ENCODE results near the gene C1GALT1.
"Not testable (repeated sequence)": the region's sequence is repeated elsewhere in the genome, so short reads cannot be mapped to it uniquely, and the experiment has no call there.

Gene C1GALT1

DNA sequence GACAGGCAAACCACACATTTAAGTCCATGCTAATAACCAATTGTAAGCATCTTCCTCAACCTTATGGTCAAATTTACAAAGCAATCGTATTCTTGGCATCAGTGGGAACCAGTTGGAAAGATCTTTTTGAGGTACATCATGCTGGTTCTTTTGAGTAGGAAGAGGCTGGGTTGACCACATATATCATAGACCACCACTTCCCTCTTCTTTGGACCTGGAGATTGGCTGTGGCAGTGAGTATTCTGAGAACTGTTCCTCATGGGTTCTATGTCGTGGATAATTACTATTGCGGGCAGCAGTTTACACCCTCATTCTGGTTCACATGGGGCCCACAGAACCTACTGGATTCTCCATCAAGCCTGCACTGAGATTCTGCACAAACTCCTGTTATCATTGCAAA is 35.5 kb upstream of the C1GALT1 start:
- no peak overlapping the region for H3K4me3 ChIP-seq (ENCODE audit: low read depth, low read length)
- TF ChIP-seq, protein P1, sequence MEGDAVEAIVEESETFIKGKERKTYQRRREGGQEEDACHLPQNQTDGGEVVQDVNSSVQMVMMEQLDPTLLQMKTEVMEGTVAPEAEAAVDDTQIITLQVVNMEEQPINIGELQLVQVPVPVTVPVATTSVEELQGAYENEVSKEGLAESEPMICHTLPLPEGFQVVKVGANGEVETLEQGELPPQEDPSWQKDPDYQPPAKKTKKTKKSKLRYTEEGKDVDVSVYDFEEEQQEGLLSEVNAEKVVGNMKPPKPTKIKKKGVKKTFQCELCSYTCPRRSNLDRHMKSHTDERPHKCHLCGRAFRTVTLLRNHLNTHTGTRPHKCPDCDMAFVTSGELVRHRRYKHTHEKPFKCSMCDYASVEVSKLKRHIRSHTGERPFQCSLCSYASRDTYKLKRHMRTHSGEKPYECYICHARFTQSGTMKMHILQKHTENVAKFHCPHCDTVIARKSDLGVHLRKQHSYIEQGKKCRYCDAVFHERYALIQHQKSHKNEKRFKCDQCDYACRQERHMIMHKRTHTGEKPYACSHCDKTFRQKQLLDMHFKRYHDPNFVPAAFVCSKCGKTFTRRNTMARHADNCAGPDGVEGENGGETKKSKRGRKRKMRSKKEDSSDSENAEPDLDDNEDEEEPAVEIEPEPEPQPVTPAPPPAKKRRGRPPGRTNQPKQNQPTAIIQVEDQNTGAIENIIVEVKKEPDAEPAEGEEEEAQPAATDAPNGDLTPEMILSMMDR (IDR thresholded peaks at IDR 0.05; ENCODE audit: control insufficient read depth, extremely low read depth, insufficient read depth), result no peak
- no peak for DNase-seq (ENCODE audit: low read depth)

DNA sequence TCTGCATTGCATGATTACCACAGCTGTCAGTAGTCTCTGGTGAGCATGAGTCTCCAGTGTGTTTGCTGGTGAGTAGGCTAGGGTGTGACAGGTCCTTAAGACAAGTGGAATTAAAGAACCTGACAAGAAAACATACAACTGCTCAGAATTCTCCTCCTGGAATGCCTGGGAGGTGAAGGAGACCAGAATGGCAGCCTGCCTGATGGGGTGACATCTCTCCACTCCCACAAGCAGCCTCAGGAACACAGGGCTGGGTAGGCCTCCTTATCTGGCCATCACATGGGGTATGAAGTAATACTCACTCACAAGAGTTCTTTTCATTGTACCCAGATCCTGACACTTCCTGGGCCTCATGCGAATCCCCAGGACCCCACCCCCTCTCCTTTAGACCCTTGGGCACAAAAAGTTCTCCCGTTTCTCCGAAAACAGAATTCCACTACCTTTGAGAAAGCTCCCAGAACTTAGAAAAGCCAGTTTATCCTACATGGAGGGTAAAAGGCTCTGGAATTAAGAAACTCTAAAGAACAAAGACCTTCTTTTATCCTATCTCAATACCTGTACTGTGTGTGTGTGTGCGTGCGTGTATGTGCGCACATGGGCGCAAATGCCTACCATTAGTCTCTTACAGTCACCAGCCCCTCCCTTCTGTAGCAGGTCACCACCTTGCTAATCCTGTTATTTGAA is 33.4 kb upstream of the C1GALT1 start:
- no peak overlapping the region for H3K4me3 ChIP-seq (ENCODE audit: low read depth, low read length)

DNA sequence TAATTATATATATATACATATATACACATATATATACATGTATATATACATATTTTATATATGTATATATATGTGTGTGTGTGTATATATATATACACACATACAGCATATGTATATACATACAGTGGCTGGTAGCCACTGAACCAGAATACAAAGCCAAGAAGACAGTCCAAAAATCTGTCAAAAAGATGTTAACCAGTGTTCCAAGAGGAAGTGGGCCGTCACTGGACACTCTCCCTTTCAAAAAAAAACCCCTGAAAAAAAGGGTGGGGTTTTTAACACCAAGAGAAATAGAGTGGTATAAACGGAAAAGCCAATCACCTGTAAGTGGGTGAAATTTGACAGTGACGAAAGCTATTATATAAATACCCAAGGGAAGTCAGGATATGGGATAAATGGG is 31.1 kb upstream of the C1GALT1 start:
- TF ChIP-seq, protein P1 (IDR thresholded peaks at IDR 0.05; ENCODE audit: control insufficient read depth, extremely low read depth, insufficient read depth), result no peak
- no peak for DNase-seq (ENCODE audit: low read depth)
- H3K4me3 ChIP-seq (ENCODE audit: low read depth, low read length), result no peak overlapping the region

More for the DNA sequence above, 33.4 kb upstream of the C1GALT1 start:
- TF ChIP-seq, protein P1 (IDR thresholded peaks at IDR 0.05; ENCODE audit: control insufficient read depth, extremely low read depth, insufficient read depth), result no peak
- DNase-seq (ENCODE audit: low read depth), result no peak

DNA sequence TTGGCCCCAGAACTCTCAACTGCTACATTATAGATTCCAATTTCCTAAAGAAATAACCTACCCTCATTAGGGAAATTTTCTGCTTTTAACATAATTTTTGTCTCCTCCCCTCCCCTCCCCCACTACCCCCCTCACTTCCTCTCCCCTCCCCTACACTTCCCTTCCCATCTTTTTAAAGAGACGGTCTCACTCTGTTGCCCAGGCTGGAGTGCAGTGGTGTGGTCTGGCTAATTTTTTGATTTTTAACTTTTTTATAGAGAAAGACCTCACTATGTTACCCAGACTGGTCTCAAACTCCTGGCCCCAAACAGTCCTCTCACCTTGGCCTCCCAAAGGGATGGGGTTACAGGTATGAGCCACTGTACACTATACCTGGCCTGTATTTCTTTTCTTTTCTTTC is 30.5 kb upstream of the C1GALT1 start:
- TF ChIP-seq, protein P1 (IDR thresholded peaks at IDR 0.05; ENCODE audit: control insufficient read depth, extremely low read depth, insufficient read depth), result no peak
- H3K4me3 ChIP-seq (ENCODE audit: low read depth, low read length), result no peak overlapping the region
- DNase-seq (ENCODE audit: low read depth), result no peak

DNA sequence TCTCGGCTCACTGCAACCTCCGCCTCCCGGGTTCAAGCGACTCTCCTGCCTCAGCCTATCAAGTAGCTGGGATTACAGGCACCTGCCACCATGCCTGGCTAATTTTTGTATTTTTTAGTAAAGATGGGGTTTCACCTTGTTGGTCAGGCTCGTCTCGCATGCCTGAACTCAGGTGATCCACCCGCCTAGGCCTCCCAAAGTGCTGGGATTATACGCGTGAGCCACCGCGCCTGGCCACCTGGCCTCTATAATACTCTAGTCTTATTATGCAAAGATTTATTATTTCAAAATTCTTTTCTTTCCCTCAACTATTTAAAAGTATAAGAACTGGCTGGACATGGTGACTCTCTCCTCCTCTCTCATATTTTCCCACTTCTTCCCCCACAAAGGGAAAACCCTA is 30.0 kb upstream of the C1GALT1 start:
- H3K4me3 ChIP-seq (ENCODE audit: low read depth, low read length), result no peak overlapping the region
- TF ChIP-seq, protein P1 (IDR thresholded peaks at IDR 0.05; ENCODE audit: control insufficient read depth, extremely low read depth, insufficient read depth), result no peak
- DNase-seq (ENCODE audit: low read depth), result no peak

DNA sequence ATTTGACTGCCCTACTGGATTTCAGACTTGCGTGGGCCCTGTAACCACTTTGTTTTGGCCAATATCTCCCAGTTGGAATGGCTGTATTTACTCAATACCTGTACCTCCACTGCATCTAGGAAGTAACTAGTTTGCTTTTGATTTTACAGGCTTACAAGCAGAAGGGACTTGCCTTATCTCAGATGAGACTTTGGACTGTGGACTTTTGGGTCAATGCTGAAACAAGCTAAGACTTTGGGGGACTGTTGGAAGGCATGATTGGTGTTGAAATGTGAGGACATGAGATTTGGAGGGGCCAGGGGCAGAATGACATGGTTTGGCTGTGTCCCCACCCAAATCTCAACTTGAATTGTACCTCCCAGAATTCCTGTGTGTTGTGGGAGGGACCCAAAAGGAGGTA is 28.0 kb upstream of the C1GALT1 start:
- not testable (repeated sequence) for DNase-seq (ENCODE audit: low read depth)

DNA sequence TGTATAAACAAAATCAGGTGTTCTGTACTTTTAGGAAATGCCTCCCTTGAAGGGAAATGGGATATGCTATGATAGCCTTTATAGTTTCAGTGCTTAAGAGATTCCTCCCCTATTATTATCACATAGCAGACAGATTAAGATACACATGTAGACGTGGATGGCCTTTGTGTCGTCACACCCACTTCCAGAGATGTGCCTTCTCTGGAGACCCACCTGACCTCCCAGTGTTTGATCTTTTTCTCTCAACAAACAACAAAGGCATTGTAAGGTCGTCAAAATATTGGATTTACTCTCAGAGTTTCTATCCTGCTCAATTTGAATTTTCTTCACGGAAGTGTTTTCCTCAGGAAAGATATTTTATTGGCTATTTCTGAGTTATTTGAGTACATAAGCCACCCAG is 25.7 kb upstream of the C1GALT1 start:
- TF ChIP-seq, protein P1 (IDR thresholded peaks at IDR 0.05; ENCODE audit: control insufficient read depth, extremely low read depth, insufficient read depth), result no peak
- no peak for DNase-seq (ENCODE audit: low read depth)
- no peak overlapping the region for H3K4me3 ChIP-seq (ENCODE audit: low read depth, low read length)

More for the DNA sequence above, 28.0 kb upstream of the C1GALT1 start:
- H3K4me3 ChIP-seq (ENCODE audit: low read depth, low read length), result not testable (repeated sequence)
